GM04503 (cell line): ENCODE results near the gene TMEM123.

Source experiments
- DNase-seq: peaks from one replicate; pipeline ENCODE4 v3.0.0-alpha.2; 2012; ENCODE audit warnings: low read depth

The TMEM123 gene

DNA sequence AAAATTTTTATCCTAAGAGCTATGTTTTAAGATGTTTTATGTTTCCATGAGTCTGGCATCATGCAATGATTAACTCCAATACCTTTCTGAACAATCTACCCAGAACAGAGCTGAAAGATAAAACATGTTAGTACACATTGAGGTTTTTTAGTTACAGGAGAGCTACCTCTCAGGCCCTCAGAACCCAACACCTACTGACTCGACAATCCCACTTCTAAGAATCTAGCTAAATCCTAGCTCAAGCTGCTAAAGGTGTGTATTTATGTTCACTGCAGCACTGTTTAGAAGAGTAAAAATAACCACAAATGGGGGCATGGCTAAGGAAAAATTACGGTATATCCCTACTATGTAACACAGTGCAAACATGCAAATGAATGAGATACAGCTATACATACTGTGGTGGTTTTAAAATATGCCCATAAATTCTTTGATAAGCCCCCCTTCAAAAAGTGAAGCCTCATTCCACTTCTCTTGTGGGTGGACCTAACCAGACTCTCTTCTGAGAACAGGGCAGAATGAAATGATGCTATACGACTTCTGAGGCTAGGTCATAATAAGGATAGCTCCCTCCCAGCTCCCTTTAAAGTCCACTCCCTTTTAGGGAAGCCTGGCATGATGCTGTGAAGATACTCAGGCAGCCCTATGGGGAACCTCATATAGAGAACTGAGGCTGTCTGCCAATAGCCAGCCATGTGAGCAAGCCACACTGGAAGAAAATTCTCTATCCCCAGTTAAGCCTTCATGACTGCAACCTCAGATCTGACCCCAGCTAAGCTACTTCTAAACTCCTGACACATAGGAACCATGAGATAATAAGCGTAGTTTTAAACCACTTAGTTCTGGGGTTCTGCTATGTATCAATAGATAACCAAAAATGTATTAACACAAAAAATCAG, 29.5 kb downstream of the TMEM123 start:
- no peak for DNase-seq

DNA sequence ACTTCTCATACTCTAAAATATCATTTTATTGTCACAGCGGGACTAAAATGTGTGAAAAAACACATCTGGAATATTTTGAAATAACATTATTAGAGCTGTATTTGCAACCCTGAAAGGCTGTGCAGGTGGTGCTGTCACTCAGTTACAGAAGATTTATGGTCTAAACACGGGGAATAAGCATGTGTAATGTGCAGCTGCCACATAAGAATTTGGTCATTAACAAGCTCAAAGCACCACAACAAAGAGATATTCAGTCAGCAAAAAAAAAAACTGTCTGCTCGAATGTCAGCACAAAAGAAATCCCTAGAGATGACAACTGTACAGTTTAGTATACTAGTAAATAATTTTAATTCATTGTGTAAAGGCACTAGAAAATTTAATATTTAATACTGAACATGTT, 31.3 kb downstream of the TMEM123 start:
- DNase-seq = no peak

GRCh38 chr11:102420547-102420946, 32.0 kb downstream of the TMEM123 start:
- no peak for DNase-seq

DNA sequence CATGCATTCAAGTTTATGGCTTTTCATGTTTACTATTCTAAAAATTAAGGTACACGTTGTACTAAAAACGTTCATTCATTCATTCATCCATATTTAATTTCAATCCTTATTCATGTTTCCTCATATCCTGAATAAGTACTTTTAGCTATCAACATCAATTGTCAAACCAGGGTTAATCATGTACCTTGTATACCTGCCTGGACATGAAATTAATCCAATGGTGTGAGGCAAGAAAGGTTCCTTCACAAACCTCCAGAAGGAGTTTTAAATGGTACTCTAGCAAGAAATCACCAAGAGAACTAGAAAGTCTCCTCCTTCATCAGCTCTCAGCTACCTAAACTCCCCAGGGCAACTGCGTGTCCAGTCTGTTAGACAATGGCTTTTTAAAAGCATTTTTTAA, 33.4 kb downstream of the TMEM123 start:
- DNase-seq = no peak

GRCh38 chr11:102416976-102417375, 35.6 kb downstream of the TMEM123 start:
- no peak for DNase-seq

DNA sequence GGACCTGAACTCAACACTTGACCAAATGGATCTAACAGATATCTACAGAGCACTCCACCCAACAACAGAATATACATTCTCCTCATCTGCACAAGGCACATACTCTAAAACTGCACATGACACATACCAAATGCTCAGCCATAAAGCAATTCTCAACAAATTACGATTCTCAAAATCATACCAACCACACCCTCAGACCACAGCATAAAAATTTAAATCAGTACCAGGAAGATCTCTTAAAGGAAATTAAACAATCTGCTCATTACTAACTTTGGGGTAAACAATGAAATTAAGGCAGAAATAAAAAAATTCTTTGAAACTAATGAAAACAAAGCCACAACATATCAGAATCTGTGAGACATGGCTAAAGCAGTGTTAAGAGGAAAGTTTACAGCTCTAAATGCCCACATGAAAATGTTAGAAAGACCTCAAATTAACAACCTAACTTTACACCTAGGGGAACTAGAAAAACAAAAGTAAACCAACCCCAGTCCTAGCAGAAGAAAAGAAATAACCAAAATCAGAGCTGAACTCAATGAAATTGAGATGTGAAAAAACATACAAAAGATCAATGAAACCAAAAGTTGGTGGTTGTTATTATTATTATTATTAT, 37.2 kb downstream of the TMEM123 start:
- no peak for DNase-seq

DNA sequence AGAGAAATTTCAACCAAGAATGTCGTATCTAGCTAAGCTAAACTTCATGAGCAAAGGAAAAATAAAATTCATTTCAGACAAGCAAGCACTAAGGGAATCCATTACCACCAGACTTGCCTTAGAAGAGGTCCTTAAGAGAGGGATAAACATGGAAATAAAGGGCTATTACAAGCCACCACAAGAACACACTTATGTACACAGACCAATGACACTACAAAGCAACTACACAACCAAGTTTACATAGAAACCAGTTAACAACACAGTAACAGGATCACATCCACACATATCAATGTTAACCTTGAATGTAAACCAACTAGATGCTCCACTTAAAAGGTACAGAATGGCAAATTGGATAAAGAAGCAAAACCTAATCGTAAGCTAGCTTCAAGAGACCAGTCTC, 38.0 kb downstream of the TMEM123 start:
- no peak for DNase-seq

- DNase-seq = no peak
These were observed 39.1 kb downstream of the TMEM123 start for GRCh38 chr11:102413497-102413896.

- no peak for DNase-seq
These were observed 41.4 kb downstream of the TMEM123 start for GRCh38 chr11:102411142-102411541.

DNA sequence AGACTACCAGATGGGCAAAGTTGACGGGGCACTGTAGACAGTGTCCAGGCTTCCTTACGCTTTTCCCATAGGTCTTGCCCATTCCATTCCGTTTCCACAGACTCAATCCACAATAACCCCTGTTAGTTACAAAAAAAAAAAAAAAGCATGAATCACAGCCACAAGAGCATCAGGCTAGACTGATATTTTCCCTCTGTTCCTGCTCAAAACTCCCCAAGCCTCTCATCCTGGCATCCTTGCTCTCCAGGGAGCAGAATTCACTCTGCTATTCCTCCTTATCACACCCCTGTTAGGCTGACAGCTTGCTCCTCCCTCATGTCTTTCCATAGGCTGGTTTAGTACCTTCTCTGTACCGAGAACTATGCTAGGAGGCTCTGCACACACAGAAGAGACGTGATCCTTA, 42.2 kb downstream of the TMEM123 start:
- DNase-seq = no peak

GRCh38 chr11:102408339-102408738, 44.2 kb downstream of the TMEM123 start:
- DNase-seq = no peak

GRCh38 chr11:102407901-102408300, 44.7 kb downstream of the TMEM123 start:
- DNase-seq = no peak

DNA sequence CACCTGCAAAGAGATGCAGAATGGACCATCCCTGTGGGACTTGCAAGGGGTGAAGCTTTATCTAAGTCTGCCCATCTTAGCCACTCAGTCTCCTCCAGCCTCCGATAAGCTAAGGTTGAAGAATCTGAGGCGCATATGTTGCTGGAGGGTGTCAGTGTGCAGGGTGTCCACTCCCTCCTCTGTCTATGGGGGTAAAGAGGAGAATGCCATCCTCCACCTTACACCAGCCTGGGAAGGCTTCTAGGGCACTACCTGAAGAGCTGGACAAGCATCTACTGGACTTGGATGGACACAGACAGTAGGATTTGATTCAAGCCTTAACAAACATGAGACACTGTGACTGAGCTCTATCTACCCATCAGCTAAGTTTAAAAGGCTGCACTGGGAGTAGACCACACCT, 46.5 kb downstream of the TMEM123 start:
- DNase-seq = no peak

- DNase-seq = no peak
These were observed 47.1 kb downstream of the TMEM123 start for GRCh38 chr11:102405501-102405900.

- DNase-seq = no peak
These were observed 50.0 kb downstream of the TMEM123 start for GRCh38 chr11:102402548-102402947.

DNA sequence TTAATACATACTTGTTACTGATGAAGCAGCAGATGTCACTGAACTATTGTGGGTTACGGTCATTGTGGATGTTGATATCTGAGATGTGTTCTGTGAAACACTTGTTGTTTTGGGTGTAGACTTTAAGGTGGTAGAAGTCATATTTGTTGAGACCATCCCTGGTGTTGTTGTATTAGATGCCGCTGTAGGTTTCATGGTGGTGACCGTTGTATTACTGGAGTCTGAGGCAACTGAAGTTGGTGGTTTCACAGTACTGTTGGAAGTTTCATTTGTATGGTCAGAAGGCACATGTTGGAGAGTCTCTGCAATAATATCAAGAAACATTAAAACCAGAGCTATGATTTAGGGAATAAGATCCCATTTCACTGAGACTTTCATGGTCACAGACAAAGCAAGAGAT, 50.7 kb downstream of the TMEM123 start:
- no peak for DNase-seq

GRCh38 chr11:102400603-102401002, 52.0 kb downstream of the TMEM123 start:
- no peak for DNase-seq

DNA sequence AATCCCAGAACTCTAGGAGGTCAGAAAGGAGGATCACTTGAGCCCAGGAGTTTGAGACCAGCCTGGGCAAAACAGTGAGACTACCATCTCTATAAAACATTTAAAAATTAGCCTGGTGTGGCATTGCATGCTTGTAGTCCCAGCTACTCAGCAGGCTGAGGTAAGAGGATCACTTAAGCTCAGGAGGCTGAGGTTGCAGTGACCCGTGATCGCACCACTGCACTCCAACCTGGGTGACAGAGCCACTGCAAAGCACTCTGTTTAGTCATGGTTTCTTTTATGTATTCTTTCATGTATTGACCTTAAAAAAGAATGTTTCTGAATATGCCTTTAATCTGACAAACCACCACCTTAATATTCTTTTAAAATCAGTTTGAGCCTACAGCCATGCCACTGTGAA, 53.4 kb downstream of the TMEM123 start:
- no peak for DNase-seq

GRCh38 chr11:102398297-102398696, 54.3 kb downstream of the TMEM123 start:
- no peak for DNase-seq

GRCh38 chr11:102396708-102397563, 55.6 kb downstream of the TMEM123 start:
- DNase-seq = no peak

DNA sequence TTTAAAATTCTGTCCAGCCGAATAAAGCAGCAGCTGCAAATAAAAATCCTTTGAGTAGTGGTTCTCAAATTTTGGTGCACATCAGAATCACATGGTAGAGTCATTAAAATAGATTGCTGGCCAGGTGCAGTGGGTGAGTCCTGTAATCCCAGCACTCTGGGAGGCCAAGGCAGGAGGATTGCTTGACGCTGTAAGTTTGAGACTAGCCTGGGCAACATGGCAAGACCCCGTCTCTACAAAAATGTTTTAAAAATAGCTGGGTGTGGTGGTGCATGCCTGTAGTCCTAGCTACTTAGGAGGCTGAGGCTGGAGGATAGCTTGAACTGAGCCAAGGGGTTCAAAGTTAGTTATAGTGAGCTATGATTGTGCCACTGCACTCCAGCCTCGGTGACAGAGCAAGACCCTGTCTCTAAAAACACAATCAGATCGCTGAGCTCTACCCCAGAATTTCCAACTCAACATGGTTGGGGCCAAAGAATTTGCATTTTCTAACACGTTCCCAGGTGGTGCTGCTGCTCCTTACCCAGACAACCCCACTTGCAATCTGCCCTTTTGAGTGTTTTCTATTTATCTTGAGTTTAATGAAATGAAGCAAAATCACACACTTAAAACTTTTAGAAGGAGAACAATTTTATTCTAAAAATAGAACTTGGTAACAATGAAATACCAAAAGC, 56.7 kb downstream of the TMEM123 start:
- DNase-seq = no peak

DNA sequence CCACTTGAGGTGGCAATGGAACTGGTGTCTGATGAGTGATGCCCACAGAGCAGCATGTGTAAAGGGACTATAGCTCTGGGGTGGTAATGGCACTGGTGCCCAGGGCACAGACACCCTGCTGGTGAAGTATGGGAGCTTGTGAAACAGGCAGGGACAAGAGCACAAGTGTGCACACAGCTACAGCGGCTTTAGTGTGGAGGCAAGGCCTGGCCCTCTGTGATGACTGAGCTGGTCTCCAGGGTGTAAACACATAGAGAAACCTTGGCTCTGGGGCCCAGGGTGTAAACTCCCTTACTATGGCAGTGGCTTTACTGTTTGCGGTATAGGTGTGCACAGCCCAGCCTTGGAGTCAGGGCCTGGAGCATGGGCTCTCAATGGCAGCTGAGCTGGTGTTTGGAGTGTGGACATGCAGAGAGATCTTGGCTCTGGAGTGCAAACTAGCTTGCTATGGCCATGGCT, 59.3 kb downstream of the TMEM123 start:
- no peak for DNase-seq
